Measurements from ENCODE around the gene NMRK2. TPM values are rescaled to one million over a fixed set of nuclear protein-coding genes. Genes with fewer than 3 reads are reported as not detected.

Gene NMRK2
- total and polyA plus RNA-seq, 2 of the 13 experiments (the other 11 are each of a cell fraction or from before 2014, with no cell fraction given) = not detected

- no peak for TF ChIP-seq ZBTB3 (CRISPR knock-in tag; IDR thresholded peaks at IDR 0.05; ENCODE audit: borderline replicate concordance, low read depth)
- TF ChIP-seq ZNF598 (CRISPR knock-in tag; IDR thresholded peaks at IDR 0.05; ENCODE audit: borderline replicate concordance) = peak; percentile 85; the same call in 1 of the 2 replicates
- TF ChIP-seq ZFP41 (CRISPR knock-in tag; IDR thresholded peaks at IDR 0.05; ENCODE audit: borderline replicate concordance) = 0 out of 2 replicates have a peak, but pooled peaks have one; percentile 64
- TF ChIP-seq ZNF788 (CRISPR knock-in tag; IDR thresholded peaks at IDR 0.05; ENCODE audit: borderline replicate concordance) = peak; percentile 52; the same call in 1 of the 2 replicates
- no peak for TF ChIP-seq PRMT3 (CRISPR knock-in tag; IDR thresholded peaks at IDR 0.05; ENCODE audit: borderline replicate concordance, low read depth)
- TF ChIP-seq ZNF530 (CRISPR knock-in tag; IDR thresholded peaks at IDR 0.05; ENCODE audit: low read depth) = 0 out of 2 replicates have a peak, but pooled peaks have one; percentile 78
- TF ChIP-seq SRY (CRISPR knock-in tag; IDR thresholded peaks at IDR 0.05) = peak; percentile 96; the same call in 1 of the 2 replicates
- peak; percentile 93; the same call in 1 of the 2 replicates for TF ChIP-seq ZNF546 (CRISPR knock-in tag; conservative IDR thresholded peaks at IDR 0.05)
- 0 out of 2 replicates have a peak, but pooled peaks have one; percentile 29 for TF ChIP-seq ZNF24 (IDR thresholded peaks at IDR 0.05)
- TF ChIP-seq RFX5 (IDR thresholded peaks at IDR 0.05; ENCODE audit: low read depth, low read length) = peak; percentile 70
- no peak for TF ChIP-seq CENPX (CRISPR knock-in tag; IDR thresholded peaks at IDR 0.05)
- no peak for TF ChIP-seq TCF7 (IDR thresholded peaks at IDR 0.05; ENCODE audit: low read depth)
- peak; percentile 84; the same call in 1 of the 2 replicates for TF ChIP-seq LBX2 (CRISPR knock-in tag; IDR thresholded peaks at IDR 0.05; ENCODE audit: borderline replicate concordance)
- TF ChIP-seq ZNF775 (CRISPR knock-in tag; IDR thresholded peaks at IDR 0.05; ENCODE audit: borderline replicate concordance) = no peak; the same call in 1 of the 2 replicates
- no peak for TF ChIP-seq ETS1 (CRISPR knock-in tag; IDR thresholded peaks at IDR 0.05)
- TF ChIP-seq ZBTB38 (CRISPR knock-in tag; IDR thresholded peaks at IDR 0.05) = peak; percentile 98
- 0 out of 2 replicates have a peak, but pooled peaks have one; percentile 74 for TF ChIP-seq ZNF17 (CRISPR knock-in tag; IDR thresholded peaks at IDR 0.05)
- TF ChIP-seq ZNF549 (CRISPR knock-in tag; IDR thresholded peaks at IDR 0.05) = 0 out of 2 replicates have a peak, but pooled peaks have one; percentile 6
- TF ChIP-seq ARNT2 (CRISPR knock-in tag; IDR thresholded peaks at IDR 0.05; ENCODE audit: low read depth) = peak; percentile 86
- TF ChIP-seq ZNF7 (CRISPR knock-in tag; IDR thresholded peaks at IDR 0.05) = no peak
- TF ChIP-seq ELF3 (CRISPR knock-in tag; IDR thresholded peaks at IDR 0.05) = peak; percentile 50; the same call in 1 of the 2 replicates
- no peak for TF ChIP-seq SNRNP70 (IDR thresholded peaks at IDR 0.05; ENCODE audit: low read depth, low read length)
- no peak for TF ChIP-seq CHD4 (IDR thresholded peaks at IDR 0.05; ENCODE audit: borderline replicate concordance, low read length)
- peak; percentile 43 for TF ChIP-seq NFYB (CRISPR knock-in tag; IDR thresholded peaks at IDR 0.05)
- peak; percentile 62; the same call in 1 of the 2 replicates for TF ChIP-seq KDM4B (CRISPR knock-in tag; IDR thresholded peaks at IDR 0.05)
- TF ChIP-seq FOXC1 (CRISPR knock-in tag; IDR thresholded peaks at IDR 0.05; ENCODE audit: borderline replicate concordance) = peak; percentile 96
- TF ChIP-seq ZNF572 (CRISPR knock-in tag; IDR thresholded peaks at IDR 0.05) = no peak
- TF ChIP-seq U2AF1 (optimal IDR thresholded peaks at IDR 0.05; ENCODE audit: low read depth, low read length) = peak; percentile 88
- peak; percentile 55; the same call in 1 of the 2 replicates for TF ChIP-seq CHCHD3 (CRISPR knock-in tag; IDR thresholded peaks at IDR 0.05)
- peak; percentile 64; the same call in 1 of the 2 replicates for TF ChIP-seq ZSCAN20 (CRISPR knock-in tag; IDR thresholded peaks at IDR 0.05; ENCODE audit: borderline replicate concordance)
Measured at GRCh38 chr19:3984908-3985642, 52.2 kb downstream of the NMRK2 start, which contains the start of gene EEF2 (continued).
